GM10266 (cell line): Measurements from ENCODE around the gene VMO1.

Experiments
- DNase-seq: peaks from one replicate; pipeline ENCODE4 v3.0.0; 2012; ENCODE audit errors: extremely low spot score
- CTCF ChIP-seq: IDR thresholded peaks from 2 replicates; pipeline ENCODE4 v1.5.1; 2012; ENCODE audit warnings: mild to moderate bottlenecking, low read depth; ENCODE audit not compliant: control insufficient read depth, insufficient read depth; ENCODE audit errors: missing control alignments

Gene VMO1

GRCh38 chr17:4753392-4753791 is 32.8 kb downstream of the VMO1 start:
- no peak for TF ChIP-seq CTCF
- no peak for DNase-seq

- no peak for TF ChIP-seq CTCF
- DNase-seq, result no peak
Measured at GRCh38 chr17:4751932-4752331, 34.2 kb downstream of the VMO1 start.

- TF ChIP-seq CTCF, result no peak
- no peak for DNase-seq
Measured at GRCh38 chr17:4750606-4751005, 35.6 kb downstream of the VMO1 start.

- no peak for TF ChIP-seq CTCF
- no peak for DNase-seq
Measured at GRCh38 chr17:4748686-4749085, 37.5 kb downstream of the VMO1 start.

GRCh38 chr17:4747847-4748246 is 38.3 kb downstream of the VMO1 start:
- TF ChIP-seq CTCF, result no peak
- peak; percentile 45 for DNase-seq

GRCh38 chr17:4744999-4745969 is 40.9 kb downstream of the VMO1 start:
- DNase-seq, result no peak
- TF ChIP-seq CTCF, result no peak

- no peak for TF ChIP-seq CTCF
- DNase-seq, result no peak
Measured at GRCh38 chr17:4743898-4744297, 42.3 kb downstream of the VMO1 start.
